GM12878 (cell line): ENCODE results near the gene CCSER2. TPM values are rescaled to one million over a fixed set of nuclear protein-coding genes. Genes with fewer than 3 reads are reported as not detected.

ENCODE experiments used
- ATAC-seq: fragments of 200-7000 bp; cut with Tn5 transposase; 3 replicates; pipeline ENCODE4 v1.9.1; 2020; ENCODE audit warnings: mild to moderate bottlenecking, moderate library complexity
- BruUV-seq: library from RNA; stranded (reverse); fragments of 400-500 nt; replicated peaks from 2 replicates; lab custom pipeline; 2021; lab: Mats Ljungman, UMichigan
- CTCF ChIA-PET: fragments of 300-600 bp; sonication (Branson Sonifier 250); formaldehyde crosslinking; extraction: SDS; loops from one replicate; lab custom pipeline; 2021; ENCODE audit warnings: inconsistent platforms; lab: Yijun Ruan, JAX
- POLR2A ChIA-PET: fragments of 350-600 bp; formaldehyde crosslinking; extraction: SDS; loops from one replicate; lab custom pipeline; 2021; ENCODE audit warnings: inconsistent platforms; lab: Charles Lee
- RAD21 ChIA-PET: fragments of 300-600 bp; sonication (Branson Sonifier 250); formaldehyde crosslinking; loops from one replicate; lab custom pipeline; 2023; ENCODE audit warnings: antibody characterized with exemption; ENCODE audit not compliant: unreplicated experiment; lab: Charles Lee
- SMC1A ChIA-PET: fragments of 300-600 bp; sonication (Branson Sonifier 250); formaldehyde crosslinking; loops from one replicate; lab custom pipeline; 2023; ENCODE audit not compliant: unreplicated experiment, uncharacterized antibody; lab: Charles Lee
- DNase-seq: peaks from one replicate; pipeline ENCODE4 v3.0.0-alpha.2; 2011; ENCODE audit warnings: low read depth, low spot score
- FAIRE-seq: peaks from 3 replicates; lab custom pipeline; 2011; peaks lifted over from hg19 to GRCh38; lab: Jason Lieb, UNC
- H2AFZ ChIP-seq: 2 replicates; pipeline ENCODE4 v1.6.0; 2011; ENCODE audit warnings: low read depth, low read length, control low read depth; ENCODE audit not compliant: control insufficient read depth
- H3K27ac ChIP-seq: 2 replicates; pipeline ENCODE4 v1.5.1; 2011; ENCODE audit warnings: control low read depth; ENCODE audit not compliant: control insufficient read depth, insufficient read depth
- H3K27me3 ChIP-seq, 2 experiments: replicated peaks in 1 of 2; 2 replicates each; pipeline versions ENCODE4 v1.6.0 to v1.6.1; 2011; ENCODE audit warnings: low read length in 1 of 2; ENCODE audit not compliant: control insufficient read depth in 2 of 2, insufficient read depth in 2 of 2
- H3K36me3 ChIP-seq, 2 experiments: 2 replicates each; pipeline ENCODE4 v1.5.1; 2011; ENCODE audit warnings: low read length in 1 of 2; ENCODE audit not compliant: control insufficient read depth in 2 of 2, insufficient read depth in 2 of 2
- H3K4me1 ChIP-seq: 2 replicates; pipeline ENCODE4 v1.6.1; 2011; ENCODE audit warnings: mild to moderate bottlenecking, low read length, moderate library complexity, mixed read lengths; ENCODE audit not compliant: control insufficient read depth, insufficient read depth
- H3K4me2 ChIP-seq: 2 replicates; pipeline ENCODE4 v1.6.0; 2011; ENCODE audit warnings: control low read depth; ENCODE audit not compliant: control insufficient read depth, insufficient read depth
- H3K4me3 ChIP-seq: fragments of 200-600 bp; sonication (generic); 2 replicates; pipeline ENCODE4 v1.5.1; 2016
- H3K79me2 ChIP-seq: 2 replicates; pipeline ENCODE4 v1.6.0; 2011; ENCODE audit warnings: low read length; ENCODE audit not compliant: control insufficient read depth, insufficient read depth
- H3K9ac ChIP-seq: 2 replicates; pipeline ENCODE4 v1.8.0; 2011; ENCODE audit warnings: low read length, control low read depth, mixed read lengths; ENCODE audit not compliant: control insufficient read depth, insufficient read depth
- H3K9me3 ChIP-seq: replicated peaks from 3 replicates; pipeline ENCODE4 v1.5.1; 2011; ENCODE audit warnings: mild to moderate bottlenecking, low read length; ENCODE audit not compliant: control insufficient read depth, insufficient read depth
- H4K20me1 ChIP-seq: 2 replicates; pipeline ENCODE4 v1.6.0; 2011; ENCODE audit not compliant: control insufficient read depth, insufficient read depth
- BACH1 ChIP-seq: fragments of 450-650 bp; IDR thresholded peaks from 2 replicates; pipeline ENCODE4 v1.6.1; 2017; ENCODE audit warnings: mild to moderate bottlenecking, borderline replicate concordance
- BMI1 ChIP-seq: fragments of 450-650 bp; IDR thresholded peaks from 2 replicates; pipeline ENCODE4 v1.6.1; 2016; ENCODE audit warnings: mild to moderate bottlenecking, moderate library complexity, borderline replicate concordance
- BRCA1 ChIP-seq: IDR thresholded peaks from 2 replicates; pipeline ENCODE4 v1.6.1; 2011; ENCODE audit warnings: low read depth, low read length, improper control_type of control experiment
- CHD2 ChIP-seq: IDR thresholded peaks from 2 replicates; pipeline ENCODE4 v1.6.1; 2011; ENCODE audit warnings: low read depth, low read length, improper control_type of control experiment, borderline replicate concordance
- EED ChIP-seq: sonication (generic); IDR thresholded peaks from 2 replicates; pipeline ENCODE4 v1.6.1; 2016; ENCODE audit warnings: antibody characterized with exemption, low read depth
- FOS ChIP-seq: IDR thresholded peaks from 3 replicates; pipeline ENCODE4 v1.6.1; 2011; ENCODE audit warnings: borderline replicate concordance; ENCODE audit not compliant: insufficient read length; ENCODE audit errors: extremely low read depth
- FOXM1 ChIP-seq: IDR thresholded peaks from 2 replicates; pipeline ENCODE4 v1.6.1; 2012; ENCODE audit warnings: low read depth, mild to moderate bottlenecking, inconsistent platforms, low read length, moderate library complexity
- GATAD2B ChIP-seq: fragments of 450-650 bp; conservative IDR thresholded peaks from 2 replicates; pipeline ENCODE4 v1.6.1; 2017; ENCODE audit warnings: low read depth, mild to moderate bottlenecking, moderate library complexity
- HDGF ChIP-seq: fragments of 450-650 bp; IDR thresholded peaks from 2 replicates; pipeline ENCODE4 v1.6.1; 2016; ENCODE audit warnings: antibody characterized with exemption
- KDM1A ChIP-seq: fragments of 200-600 bp; sonication (generic); IDR thresholded peaks from 2 replicates; pipeline ENCODE4 v1.6.1; 2016; ENCODE audit warnings: borderline replicate concordance
- LARP7 ChIP-seq: fragments of 450-650 bp; IDR thresholded peaks from 2 replicates; pipeline ENCODE4 v1.6.1; 2017; ENCODE audit warnings: mild to moderate bottlenecking
- NBN ChIP-seq: fragments of 450-650 bp; IDR thresholded peaks from 2 replicates; pipeline ENCODE4 v1.6.1; 2016
- SMARCA5 ChIP-seq: fragments of 450-650 bp; IDR thresholded peaks from 2 replicates; pipeline ENCODE4 v1.6.1; 2017; ENCODE audit warnings: mild to moderate bottlenecking
- SREBF1 ChIP-seq: IDR thresholded peaks from 2 replicates; pipeline ENCODE4 v1.6.1; 2012; ENCODE audit warnings: mild to moderate bottlenecking, low read length
- ZNF384 ChIP-seq: IDR thresholded peaks from 2 replicates; pipeline ENCODE4 v1.6.1; 2012; ENCODE audit warnings: low read depth, mild to moderate bottlenecking, low read length, improper control_type of control experiment, borderline replicate concordance
- WGBS: methylation state at CpG from one replicate; pipeline ENCODE4 v1.1.6; 2016; ENCODE audit warnings: low lambda C conversion rate; ENCODE audit not compliant: insufficient replicate concordance, insufficient coverage; ENCODE audit errors: missing lambda C conversion rate; 5-methylcytosine and 5-hydroxymethylcytosine counted together
- in situ Hi-C: fragments of 300-500 bp; cut with MboI; formaldehyde crosslinking; loops from 9 replicates; pipeline ENCODE4 v1.14.3; 2018; ENCODE audit warnings: mixed read lengths
- intact Hi-C: fragments of 100-400 bp; cut with micrococcal nuclease; formaldehyde crosslinking; loops from one replicate; pipeline ENCODE4 v1.14.2; 2022; ENCODE audit not compliant: unreplicated experiment
- polyA plus RNA-seq, 11 experiments: library from polyadenylated mRNA; depleted of rRNA in 4 of 11; unstranded in 6 of 11; stranded (reverse) in 5 of 11; fragments of >200 nt; fragmentation: Nextera tagmentation in 4 of 11; fragmentation: Illumina TruSeq in 1 of 11; extraction: Ambion mirVana in 4 of 11; extraction: Trizol in 1 of 11; gene quantifications; 1 replicate in 1 of 11; 2 replicates in 10 of 11; pipeline versions ENCODE4 v1.2.1 to v1.2.3, GENCODE V29; 2011 to 2016; ENCODE audit warnings: inconsistent platforms in 2 of 11, missing spikeins in 2 of 11, low read depth in 1 of 11
- total RNA-seq, 4 experiments: library from RNA; depleted of rRNA in 3 of 4; stranded (reverse); fragments of >200 nt in 3 of 4; fragmentation: Illumina TruSeq in 1 of 4; extraction: Trizol in 1 of 4; gene quantifications; 2 replicates each; pipeline versions ENCODE4 v1.2.1 to v1.2.3, GENCODE V29; 2013 to 2021
- TF ChIP-seq, protein P1 (sequence below): IDR thresholded peaks from 2 replicates; pipeline ENCODE4 v1.6.1; 2012; ENCODE audit warnings: low read depth, low read length, improper control_type of control experiment
- TF ChIP-seq, protein P2 (sequence below): fragments of 450-650 bp; IDR thresholded peaks from 2 replicates; pipeline ENCODE4 v1.6.1; 2017; ENCODE audit warnings: mild to moderate bottlenecking, moderate library complexity

The CCSER2 gene
- total and polyA plus RNA-seq, 10 of the 15 experiments (the other 5 are each of a cell fraction or from before 2014, with no cell fraction given), result 4.7 to 18.8 (median 13.2) TPM

DNA sequence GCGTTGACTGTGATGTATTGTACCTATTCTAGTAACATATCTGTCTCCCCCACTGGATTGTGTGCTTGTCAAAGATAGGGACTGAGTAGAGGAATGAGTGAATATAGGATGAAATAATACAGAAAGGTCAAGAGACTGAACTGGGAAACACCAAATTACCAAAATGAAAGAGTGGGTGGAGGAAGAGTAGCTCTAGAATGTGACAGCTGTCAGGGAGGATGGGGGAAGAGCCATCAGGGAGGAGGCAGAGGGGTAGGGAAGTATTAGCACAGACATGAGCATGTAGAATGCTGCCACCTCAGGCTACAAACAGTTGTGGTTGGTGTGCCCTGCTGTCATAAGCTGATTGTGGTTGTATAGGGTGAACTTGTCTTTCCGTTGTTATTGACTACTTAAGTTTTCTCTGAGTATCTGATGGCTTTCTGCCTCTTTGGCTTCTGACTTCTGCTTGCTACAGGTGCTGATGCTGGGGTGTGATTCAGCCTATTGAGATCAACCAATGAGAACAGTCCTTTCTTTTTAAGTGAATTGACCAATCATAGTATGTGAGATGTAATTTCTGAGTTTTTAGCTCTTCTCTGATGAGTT, 5.6 kb downstream of the CCSER2 start (continued):
- TF ChIP-seq SREBF1 (no peak), NBN (0 out of 2 replicates have a peak, but pooled peaks have one; percentile 14), EED (0 out of 2 replicates have a peak, but pooled peaks have one; percentile 33), FOS (no peak), ZNF384 (no peak)

DNA sequence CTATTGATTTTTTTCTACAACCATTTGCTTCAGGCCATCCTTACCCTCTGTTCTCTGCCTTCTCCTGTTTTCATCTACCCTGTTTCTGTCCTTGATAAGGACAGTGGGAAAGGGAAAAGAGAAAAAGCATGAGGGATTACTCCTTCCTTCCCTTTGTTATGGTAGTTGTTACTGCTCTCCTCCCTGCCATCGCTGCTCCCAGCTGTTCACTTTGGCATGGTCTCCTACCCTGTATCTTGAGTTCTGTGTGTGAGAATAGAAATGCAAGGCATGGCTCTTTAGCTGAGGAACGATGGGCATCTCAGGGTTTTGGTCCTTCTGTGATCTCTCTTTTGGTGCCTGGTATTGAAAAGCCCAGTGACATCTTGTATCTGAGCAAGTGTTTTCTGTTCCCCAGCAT, 6.4 kb downstream of the CCSER2 start:
- 43% methylated on average over 2 of the region's 2 CpGs for WGBS
- H3K9me3 ChIP-seq, result no peaks in the 10 kb centered on the region
- peaks cover 7% of the 10 kb centered on the region for H3K79me2 ChIP-seq
- ChIA-PET RAD21 (interaction anchor here (0.9 to 1.2 kb wide), 4 partner anchors 18 to 202 kb away, joined by 3 to 4 read pairs (median 4); no protein-coding TSS in a partner anchor), POLR2A (no interaction called here), CTCF (interaction anchor here (1.1 to 5.2 kb wide), 8 partner anchors 16 to 205 kb away, joined by 3 to 46 read pairs (median 4); no protein-coding TSS in a partner anchor), SMC1A (interaction anchor here (0.9 to 2.4 kb wide), 8 partner anchors 11 to 197 kb away, joined by 3 to 9 read pairs (median 4); no protein-coding TSS in a partner anchor)
- no peaks in the 10 kb centered on the region for H4K20me1 ChIP-seq
- no peak overlapping the region for H3K4me3 ChIP-seq
- no peak overlapping the region for H3K27ac ChIP-seq
- no peak for FAIRE-seq
- H3K9ac ChIP-seq, result no peak overlapping the region
- DNase-seq, result no peak
- intact Hi-C loops (loop anchor here (5.0 kb wide), 1 partner anchor 163 kb away; the partner anchor contains the start of gene GPR15LG), in situ Hi-C loops (no loop called here)
- H2AFZ ChIP-seq, result no peak overlapping the region
- H3K36me3 ChIP-seq, result no peaks in the 10 kb centered on the region
- BruUV-seq, result no TSS peak
- peaks cover 15% of the 10 kb centered on the region for H3K4me1 ChIP-seq
- H3K4me2 ChIP-seq, result no peak overlapping the region
- no peak for ATAC-seq
- no peaks in the 10 kb centered on the region for H3K27me3 ChIP-seq
- TF ChIP-seq, protein P1, sequence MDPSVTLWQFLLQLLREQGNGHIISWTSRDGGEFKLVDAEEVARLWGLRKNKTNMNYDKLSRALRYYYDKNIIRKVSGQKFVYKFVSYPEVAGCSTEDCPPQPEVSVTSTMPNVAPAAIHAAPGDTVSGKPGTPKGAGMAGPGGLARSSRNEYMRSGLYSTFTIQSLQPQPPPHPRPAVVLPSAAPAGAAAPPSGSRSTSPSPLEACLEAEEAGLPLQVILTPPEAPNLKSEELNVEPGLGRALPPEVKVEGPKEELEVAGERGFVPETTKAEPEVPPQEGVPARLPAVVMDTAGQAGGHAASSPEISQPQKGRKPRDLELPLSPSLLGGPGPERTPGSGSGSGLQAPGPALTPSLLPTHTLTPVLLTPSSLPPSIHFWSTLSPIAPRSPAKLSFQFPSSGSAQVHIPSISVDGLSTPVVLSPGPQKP, result no peak
- TF ChIP-seq FOXM1 (no peak), CHD2 (no peak), BRCA1 (no peak), BACH1 (no peak), GATAD2B (no peak), HDGF (no peak), BMI1 (no peak), KDM1A (no peak), SMARCA5 (no peak), LARP7 (no peak)
- TF ChIP-seq, protein P2, sequence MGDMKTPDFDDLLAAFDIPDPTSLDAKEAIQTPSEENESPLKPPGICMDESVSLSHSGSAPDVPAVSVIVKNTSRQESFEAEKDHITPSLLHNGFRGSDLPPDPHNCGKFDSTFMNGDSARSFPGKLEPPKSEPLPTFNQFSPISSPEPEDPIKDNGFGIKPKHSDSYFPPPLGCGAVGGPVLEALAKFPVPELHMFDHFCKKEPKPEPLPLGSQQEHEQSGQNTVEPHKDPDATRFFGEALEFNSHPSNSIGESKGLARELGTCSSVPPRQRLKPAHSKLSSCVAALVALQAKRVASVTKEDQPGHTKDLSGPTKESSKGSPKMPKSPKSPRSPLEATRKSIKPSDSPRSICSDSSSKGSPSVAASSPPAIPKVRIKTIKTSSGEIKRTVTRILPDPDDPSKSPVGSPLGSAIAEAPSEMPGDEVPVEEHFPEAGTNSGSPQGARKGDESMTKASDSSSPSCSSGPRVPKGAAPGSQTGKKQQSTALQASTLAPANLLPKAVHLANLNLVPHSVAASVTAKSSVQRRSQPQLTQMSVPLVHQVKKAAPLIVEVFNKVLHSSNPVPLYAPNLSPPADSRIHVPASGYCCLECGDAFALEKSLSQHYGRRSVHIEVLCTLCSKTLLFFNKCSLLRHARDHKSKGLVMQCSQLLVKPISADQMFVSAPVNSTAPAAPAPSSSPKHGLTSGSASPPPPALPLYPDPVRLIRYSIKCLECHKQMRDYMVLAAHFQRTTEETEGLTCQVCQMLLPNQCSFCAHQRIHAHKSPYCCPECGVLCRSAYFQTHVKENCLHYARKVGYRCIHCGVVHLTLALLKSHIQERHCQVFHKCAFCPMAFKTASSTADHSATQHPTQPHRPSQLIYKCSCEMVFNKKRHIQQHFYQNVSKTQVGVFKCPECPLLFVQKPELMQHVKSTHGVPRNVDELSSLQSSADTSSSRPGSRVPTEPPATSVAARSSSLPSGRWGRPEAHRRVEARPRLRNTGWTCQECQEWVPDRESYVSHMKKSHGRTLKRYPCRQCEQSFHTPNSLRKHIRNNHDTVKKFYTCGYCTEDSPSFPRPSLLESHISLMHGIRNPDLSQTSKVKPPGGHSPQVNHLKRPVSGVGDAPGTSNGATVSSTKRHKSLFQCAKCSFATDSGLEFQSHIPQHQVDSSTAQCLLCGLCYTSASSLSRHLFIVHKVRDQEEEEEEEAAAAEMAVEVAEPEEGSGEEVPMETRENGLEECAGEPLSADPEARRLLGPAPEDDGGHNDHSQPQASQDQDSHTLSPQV, result no peak
